GM10248 (cell line): ENCODE results near the gene ZBTB45.

Experiments used
- CTCF ChIA-PET: fragments of 300-600 bp; sonication (Branson Sonifier 250); formaldehyde crosslinking; extraction: SDS; loops from one replicate; lab custom pipeline; 2021; ENCODE audit warnings: antibody characterized with exemption; lab: Yijun Ruan, JAX
- POLR2A ChIA-PET: fragments of 350-650 bp; sonication (Branson Sonifier 250); formaldehyde crosslinking; extraction: SDS; loops from one replicate; lab custom pipeline; 2020; ENCODE audit warnings: antibody characterized with exemption; lab: Yijun Ruan, JAX
- DNase-seq: peaks from one replicate; pipeline ENCODE4 v3.0.0; 2012; ENCODE audit errors: extremely low spot score
- TF ChIP-seq, protein P1 (sequence below): IDR thresholded peaks from 2 replicates; pipeline ENCODE4 v1.5.1; 2012; ENCODE audit warnings: mild to moderate bottlenecking, low read depth; ENCODE audit errors: extremely low read depth, missing control alignments, control extremely low read depth

ZBTB45 gene

DNA sequence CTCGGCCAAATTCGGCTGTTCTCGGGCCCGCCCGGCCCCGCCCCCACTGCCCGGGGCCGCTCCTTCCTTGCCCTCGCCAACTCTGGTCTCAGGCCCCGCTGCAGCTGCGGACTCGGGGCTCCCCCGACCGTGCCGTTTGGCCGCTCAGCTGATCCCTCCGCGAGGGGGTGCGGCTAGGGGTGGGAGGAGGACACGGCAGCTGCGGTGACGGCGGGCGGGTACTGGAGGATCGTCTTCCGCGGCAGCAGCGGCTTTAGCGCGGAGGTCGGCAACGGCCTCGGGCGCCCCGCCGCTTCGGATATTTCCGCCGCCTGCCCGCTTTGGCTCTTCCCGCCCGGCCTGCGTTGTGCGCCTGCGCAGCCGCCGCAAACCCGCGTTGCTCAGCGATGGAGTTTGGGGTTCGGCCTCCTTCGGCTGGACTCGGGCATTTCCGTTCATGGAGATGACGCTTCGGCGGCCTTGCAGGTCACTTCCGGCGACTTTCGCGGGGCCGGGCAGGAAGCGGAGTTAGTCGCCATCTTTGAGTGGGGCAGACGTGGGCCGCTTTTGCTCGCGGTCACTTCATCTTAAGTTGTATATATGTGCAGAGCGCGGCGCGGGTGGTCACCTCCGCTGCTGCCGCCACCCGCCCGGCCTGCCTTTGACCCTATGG, 39.1 kb upstream of the ZBTB45 start:
- TF ChIP-seq, protein P1, sequence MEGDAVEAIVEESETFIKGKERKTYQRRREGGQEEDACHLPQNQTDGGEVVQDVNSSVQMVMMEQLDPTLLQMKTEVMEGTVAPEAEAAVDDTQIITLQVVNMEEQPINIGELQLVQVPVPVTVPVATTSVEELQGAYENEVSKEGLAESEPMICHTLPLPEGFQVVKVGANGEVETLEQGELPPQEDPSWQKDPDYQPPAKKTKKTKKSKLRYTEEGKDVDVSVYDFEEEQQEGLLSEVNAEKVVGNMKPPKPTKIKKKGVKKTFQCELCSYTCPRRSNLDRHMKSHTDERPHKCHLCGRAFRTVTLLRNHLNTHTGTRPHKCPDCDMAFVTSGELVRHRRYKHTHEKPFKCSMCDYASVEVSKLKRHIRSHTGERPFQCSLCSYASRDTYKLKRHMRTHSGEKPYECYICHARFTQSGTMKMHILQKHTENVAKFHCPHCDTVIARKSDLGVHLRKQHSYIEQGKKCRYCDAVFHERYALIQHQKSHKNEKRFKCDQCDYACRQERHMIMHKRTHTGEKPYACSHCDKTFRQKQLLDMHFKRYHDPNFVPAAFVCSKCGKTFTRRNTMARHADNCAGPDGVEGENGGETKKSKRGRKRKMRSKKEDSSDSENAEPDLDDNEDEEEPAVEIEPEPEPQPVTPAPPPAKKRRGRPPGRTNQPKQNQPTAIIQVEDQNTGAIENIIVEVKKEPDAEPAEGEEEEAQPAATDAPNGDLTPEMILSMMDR = peak; percentile 6
- DNase-seq = peak; percentile 95
- ChIA-PET POLR2A (interaction anchor here (0.6 to 1.7 kb wide), 4 partner anchors 14 to 70 kb away, joined by 3 to 6 read pairs (median 4); partner anchors contain the start of gene TRIM28), CTCF (interaction anchor here (1.4 to 4.7 kb wide), 2 partner anchors 39 to 45 kb away, joined by 4 to 25 read pairs; partner anchors contain the start of gene ZBTB45)

GRCh38 chr19:58558066-58558622, 38.5 kb upstream of the ZBTB45 start, which contains the start of gene UBE2M:
Gene UBE2M (minus strand): TSS chr19:58558611. CDS start chr19:58558381, 230 bp downstream.
- ChIA-PET CTCF (interaction anchor here (4.7 kb wide), 1 partner anchor 38 kb away, joined by 25 read pairs; the partner anchor contains the start of gene ZBTB45), POLR2A (interaction anchor here (1.2 to 1.7 kb wide), 2 partner anchors 14 to 69 kb away, joined by 4 to 6 read pairs; no protein-coding TSS in a partner anchor)
- TF ChIP-seq, protein P1 = no peak
- no peak for DNase-seq

- DNase-seq = no peak
- TF ChIP-seq, protein P1 = no peak
- POLR2A ChIA-PET = no interaction called here
- CTCF ChIA-PET = interaction anchor here (0.9 to 1.3 kb wide), 2 partner anchors 38 to 43 kb away, joined by 3 to 5 read pairs; partner anchors contain the start of gene ZBTB45
These were observed 37.8 kb upstream of the ZBTB45 start for GRCh38 chr19:58557221-58558065.

DNA sequence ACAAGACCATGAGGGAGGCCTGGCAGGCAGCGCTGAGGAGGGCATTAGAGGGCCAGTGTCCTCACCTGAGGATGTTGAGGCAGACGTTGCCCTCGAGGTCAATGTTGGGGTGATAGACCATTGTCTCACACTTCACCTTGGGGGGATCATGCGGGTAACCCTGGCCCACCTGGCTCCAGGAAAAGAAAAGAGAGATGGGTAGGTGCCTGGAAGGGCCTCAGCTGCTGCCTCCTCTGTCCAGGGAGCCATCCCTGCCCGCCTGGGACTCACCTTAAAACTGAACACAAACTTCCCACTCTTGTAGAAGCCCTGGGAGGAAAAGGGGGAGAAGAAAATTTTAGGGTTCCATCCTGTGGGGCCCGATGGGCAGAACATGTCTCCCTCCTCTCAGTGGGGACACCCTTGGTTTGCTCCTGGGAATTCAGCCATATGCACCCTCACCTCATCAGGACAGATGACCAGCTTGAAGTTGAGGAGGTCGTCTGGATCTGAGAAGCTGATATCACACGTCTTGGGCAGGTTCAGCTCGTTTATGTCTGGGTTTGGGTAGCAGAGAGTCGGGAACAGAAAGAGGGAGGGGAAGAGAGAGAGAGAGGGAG, 37.1 kb upstream of the ZBTB45 start:
- ChIA-PET POLR2A (no interaction called here), CTCF (interaction anchor here (0.9 to 1.3 kb wide), 2 partner anchors 37 to 42 kb away, joined by 3 to 5 read pairs; partner anchors contain the start of gene ZBTB45)
- no peak for DNase-seq
- TF ChIP-seq, protein P1 = no peak

GRCh38 chr19:58555920-58556621, 36.5 kb upstream of the ZBTB45 start:
- POLR2A ChIA-PET = interaction anchor here (1.5 to 3.7 kb wide), 3 partner anchors 11 to 36 kb away, joined by 6 to 32 read pairs (median 8); partner anchors contain the start of genes TRIM28 and ZBTB45

More at GRCh38 chr19:58555920-58556621, 36.5 kb upstream of the ZBTB45 start:
- DNase-seq = no peak
- CTCF ChIA-PET = interaction anchor here (1.9 to 2.9 kb wide), 2 partner anchors 37 to 86 kb away, joined by 5 to 30 read pairs; partner anchors contain the start of gene ZBTB45
- TF ChIP-seq, protein P1 = no peak
